ENCODE measurements around the gene TRIM52. TPM values are rescaled to one million over a fixed set of nuclear protein-coding genes. Genes with fewer than 3 reads are reported as not detected.

TRIM52 gene
- total RNA-seq, 2 donors from 2014 or later = 5.3 to 5.9 TPM

DNA sequence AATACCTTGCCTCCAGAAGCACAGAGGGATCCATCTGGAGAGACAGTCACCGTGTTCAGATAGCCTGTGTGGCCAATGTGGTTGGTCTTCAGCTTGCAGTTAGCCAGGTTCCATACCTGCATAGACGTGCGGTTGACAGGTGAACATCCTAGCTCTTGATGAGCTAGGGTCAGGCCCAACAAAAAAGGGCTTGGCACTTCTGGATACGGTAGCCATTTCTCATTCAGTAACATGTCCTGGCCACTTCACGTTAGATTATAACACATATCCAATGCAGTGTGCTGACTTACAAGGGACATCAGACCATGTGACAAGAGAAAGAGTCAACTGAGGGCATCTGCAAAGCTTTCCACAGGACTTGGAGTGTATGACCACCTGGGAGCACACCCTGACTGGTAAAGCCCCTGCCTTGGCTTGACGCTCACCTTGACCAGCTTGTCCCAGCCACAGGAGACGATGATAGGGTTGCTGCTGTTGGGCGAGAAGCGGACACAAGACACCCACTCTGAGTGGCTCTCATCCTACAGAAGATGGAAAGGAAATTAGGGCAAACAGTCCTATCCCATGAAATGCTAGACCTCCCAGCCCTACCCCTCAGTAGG, 21.8 kb downstream of the TRIM52 start:
- H3K4me3 ChIP-seq (ENCODE audit: low read length) = no peak overlapping the region
- H3K4me1 ChIP-seq (ENCODE audit: control insufficient read depth, insufficient read depth, low read length) = peaks cover 8% of the 10 kb centered on the region
- peaks cover 15% of the 10 kb centered on the region for H3K4me1 Mint-ChIP-seq
- no peak overlapping the region for H3K4me3 Mint-ChIP-seq
- H3K36me3 ChIP-seq (ENCODE audit: control insufficient read depth, insufficient read depth, low read length) = peaks cover 82% of the 10 kb centered on the region
- H3K27ac Mint-ChIP-seq = peak overlapping the region; percentile 68
- H3K36me3 Mint-ChIP-seq (ENCODE audit: low read depth) = peaks cover 89% of the 10 kb centered on the region
- no peak overlapping the region for H3K27ac ChIP-seq (ENCODE audit: low read depth, low read length)
- no peaks in the 10 kb centered on the region for H3K27me3 Mint-ChIP-seq (ENCODE audit: insufficient read depth)
- no peaks in the 10 kb centered on the region for H3K9me3 Mint-ChIP-seq
- no peaks in the 10 kb centered on the region for H3K27me3 ChIP-seq (ENCODE audit: control insufficient read depth, insufficient read depth, low read length, poor library complexity, severe bottlenecking)
- no peak for DNase-seq
- WGBS, 2 experiments (ENCODE audit: insufficient coverage in 1 of 2, insufficient read length in 1 of 2) = 93 to 98% methylated on average over 6 to 9 of the region's 9 CpGs
- no peak overlapping the region for H3K9ac ChIP-seq (ENCODE audit: extremely low read depth, low read length, poor library complexity, severe bottlenecking)
- TF ChIP-seq, protein P1, sequence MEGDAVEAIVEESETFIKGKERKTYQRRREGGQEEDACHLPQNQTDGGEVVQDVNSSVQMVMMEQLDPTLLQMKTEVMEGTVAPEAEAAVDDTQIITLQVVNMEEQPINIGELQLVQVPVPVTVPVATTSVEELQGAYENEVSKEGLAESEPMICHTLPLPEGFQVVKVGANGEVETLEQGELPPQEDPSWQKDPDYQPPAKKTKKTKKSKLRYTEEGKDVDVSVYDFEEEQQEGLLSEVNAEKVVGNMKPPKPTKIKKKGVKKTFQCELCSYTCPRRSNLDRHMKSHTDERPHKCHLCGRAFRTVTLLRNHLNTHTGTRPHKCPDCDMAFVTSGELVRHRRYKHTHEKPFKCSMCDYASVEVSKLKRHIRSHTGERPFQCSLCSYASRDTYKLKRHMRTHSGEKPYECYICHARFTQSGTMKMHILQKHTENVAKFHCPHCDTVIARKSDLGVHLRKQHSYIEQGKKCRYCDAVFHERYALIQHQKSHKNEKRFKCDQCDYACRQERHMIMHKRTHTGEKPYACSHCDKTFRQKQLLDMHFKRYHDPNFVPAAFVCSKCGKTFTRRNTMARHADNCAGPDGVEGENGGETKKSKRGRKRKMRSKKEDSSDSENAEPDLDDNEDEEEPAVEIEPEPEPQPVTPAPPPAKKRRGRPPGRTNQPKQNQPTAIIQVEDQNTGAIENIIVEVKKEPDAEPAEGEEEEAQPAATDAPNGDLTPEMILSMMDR (conservative IDR thresholded peaks at IDR 0.05) = no peak
- H3K9me3 ChIP-seq (ENCODE audit: control insufficient read depth, low read length) = no peaks in the 10 kb centered on the region

DNA sequence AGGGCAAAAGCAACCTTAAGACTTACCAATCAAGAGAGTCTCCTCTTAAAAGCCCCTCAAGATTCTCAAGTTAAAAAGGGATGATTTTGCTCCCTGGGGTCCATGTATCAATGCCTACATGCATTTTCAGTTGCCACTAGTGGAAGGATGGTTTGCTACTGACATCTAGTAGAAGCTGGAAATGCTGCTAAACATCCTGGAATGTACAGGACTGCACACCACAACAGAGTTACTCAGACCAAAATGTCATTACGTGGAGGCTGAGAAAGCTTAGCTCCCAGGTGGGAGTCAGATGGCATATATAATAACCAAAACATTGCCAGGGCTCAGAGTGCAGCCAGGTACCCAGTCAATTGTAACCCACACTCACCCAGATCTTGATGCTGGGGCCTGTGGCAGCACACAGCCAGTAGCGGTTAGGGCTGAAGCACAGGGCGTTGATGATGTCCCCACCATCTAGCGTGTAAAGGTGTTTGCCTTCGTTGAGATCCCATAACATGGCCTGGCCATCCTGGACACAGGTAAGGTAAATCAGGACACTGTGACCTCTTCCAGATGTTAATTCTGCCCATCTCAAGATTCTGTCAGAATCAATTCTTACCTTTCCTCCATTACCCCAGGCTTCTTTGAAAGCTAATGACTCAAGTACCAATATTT, 23.1 kb downstream of the TRIM52 start:
- DNase-seq = no peak
- TF ChIP-seq, protein P1 (conservative IDR thresholded peaks at IDR 0.05) = no peak
- H3K9ac ChIP-seq (ENCODE audit: extremely low read depth, low read length, poor library complexity, severe bottlenecking) = no peak overlapping the region
- peaks cover 15% of the 10 kb centered on the region for H3K4me1 Mint-ChIP-seq
- H3K36me3 ChIP-seq (ENCODE audit: control insufficient read depth, insufficient read depth, low read length) = peaks cover 86% of the 10 kb centered on the region
- H3K36me3 Mint-ChIP-seq (ENCODE audit: low read depth) = peaks cover 86% of the 10 kb centered on the region
- no peak overlapping the region for H3K4me3 ChIP-seq (ENCODE audit: low read length)
- peak overlapping the region; percentile 15 for H3K27ac Mint-ChIP-seq
- no peak overlapping the region for H3K4me3 Mint-ChIP-seq
- 94 to 97% methylated on average over 4 to 5 of the region's 5 CpGs for WGBS, 2 experiments (ENCODE audit: insufficient coverage in 1 of 2, insufficient read length in 1 of 2)
- no peaks in the 10 kb centered on the region for H3K9me3 Mint-ChIP-seq
- H3K4me1 ChIP-seq (ENCODE audit: control insufficient read depth, insufficient read depth, low read length) = peaks cover 8% of the 10 kb centered on the region
- no peaks in the 10 kb centered on the region for H3K27me3 Mint-ChIP-seq (ENCODE audit: insufficient read depth)
- H3K27me3 ChIP-seq (ENCODE audit: control insufficient read depth, insufficient read depth, low read length, poor library complexity, severe bottlenecking) = no peaks in the 10 kb centered on the region
- no peaks in the 10 kb centered on the region for H3K9me3 ChIP-seq (ENCODE audit: control insufficient read depth, low read length)
- no peak overlapping the region for H3K27ac ChIP-seq (ENCODE audit: low read depth, low read length)

DNA sequence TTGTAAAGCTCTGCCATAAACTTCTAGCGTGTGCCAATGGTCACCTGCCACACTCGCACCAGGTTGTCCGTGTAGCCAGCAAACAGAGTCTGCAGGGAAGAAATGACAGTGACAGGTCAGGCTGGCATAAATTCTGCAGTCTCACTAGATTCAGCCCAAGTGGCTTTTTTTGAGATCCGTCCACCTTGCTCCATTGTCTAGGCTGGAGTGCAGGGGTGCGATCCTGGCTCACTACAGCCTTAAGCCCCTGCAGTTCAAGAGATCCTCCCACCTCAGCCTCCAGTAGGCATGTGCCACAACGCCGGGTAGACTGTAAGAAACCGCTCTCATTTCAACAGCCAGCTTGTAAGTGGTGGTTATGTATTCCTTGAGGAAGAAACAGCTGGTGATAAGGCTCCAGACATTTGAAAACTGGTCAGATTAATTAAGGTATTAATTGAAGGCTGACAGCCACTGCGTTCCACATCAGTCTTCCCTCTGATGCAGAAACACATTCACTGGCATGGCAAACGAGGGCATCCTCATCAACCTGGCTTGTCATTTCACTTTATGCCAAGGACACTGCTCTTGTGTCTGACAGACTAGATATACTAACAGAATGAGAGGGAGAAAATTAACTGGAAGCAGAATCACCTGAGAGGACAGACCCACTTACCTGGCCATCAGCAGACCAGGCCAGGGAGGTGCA, 23.8 kb downstream of the TRIM52 start:
- no peak overlapping the region for H3K9ac ChIP-seq (ENCODE audit: extremely low read depth, low read length, poor library complexity, severe bottlenecking)
- H3K4me1 ChIP-seq (ENCODE audit: control insufficient read depth, insufficient read depth, low read length) = peaks cover 7% of the 10 kb centered on the region
- Mint-ChIP-seq H3K36me3 (ENCODE audit: low read depth) (peaks cover 83% of the 10 kb centered on the region), H3K4me3 (no peak overlapping the region), H3K27me3 (ENCODE audit: insufficient read depth) (no peaks in the 10 kb centered on the region), H3K9me3 (no peaks in the 10 kb centered on the region), H3K27ac (peak overlapping the region; percentile 3), H3K4me1 (peaks cover 8% of the 10 kb centered on the region)
- DNase-seq = no peak
- 93 to 97% methylated on average over 6 to 10 of the region's 10 CpGs for WGBS, 2 experiments (ENCODE audit: insufficient coverage in 1 of 2, insufficient read length in 1 of 2)
- TF ChIP-seq, protein P1 (conservative IDR thresholded peaks at IDR 0.05) = no peak
- peaks cover 80% of the 10 kb centered on the region for H3K36me3 ChIP-seq (ENCODE audit: control insufficient read depth, insufficient read depth, low read length)
- H3K27ac ChIP-seq (ENCODE audit: low read depth, low read length) = no peak overlapping the region
- H3K4me3 ChIP-seq (ENCODE audit: low read length) = no peak overlapping the region
- H3K9me3 ChIP-seq (ENCODE audit: control insufficient read depth, low read length) = no peaks in the 10 kb centered on the region
- H3K27me3 ChIP-seq (ENCODE audit: control insufficient read depth, insufficient read depth, low read length, poor library complexity, severe bottlenecking) = no peaks in the 10 kb centered on the region
